Right ventricle myocardium inferior (tissue), 1 donor: ENCODE results near the gene ZNF304. TPM values are rescaled to one million over a fixed set of nuclear protein-coding genes. Genes with fewer than 3 reads are reported as not detected.

Source experiments
- ATAC-seq: fragments of 200-7000 bp; cut with Tn5 transposase; one replicate; pipeline ENCODE4 v1.9.1; 2020; ENCODE audit warnings: mild to moderate bottlenecking, moderate library complexity
- DNase-seq: peaks from one replicate; pipeline ENCODE4 v3.0.0; 2021; ENCODE audit errors: missing footprints
- intact Hi-C: fragments of 100-400 bp; cut with DNase I; formaldehyde crosslinking; loops from one replicate; pipeline ENCODE4 v1.11.0; 2022
- total RNA-seq: library from RNA; stranded (reverse); fragmentation: NEBNext Ultra II Directional; extraction: Animal tissue kit (Norgen Biotek cat#: 25700); gene quantifications from one replicate; pipeline ENCODE4 v1.2.1, GENCODE V29; 2021
- donor health status: DM: no; HTN: yes; CAD: no; lungs with severe emphysema.

Gene ZNF304
- total RNA-seq, 1 donor from 2014 or later, result 7.8 TPM

DNA sequence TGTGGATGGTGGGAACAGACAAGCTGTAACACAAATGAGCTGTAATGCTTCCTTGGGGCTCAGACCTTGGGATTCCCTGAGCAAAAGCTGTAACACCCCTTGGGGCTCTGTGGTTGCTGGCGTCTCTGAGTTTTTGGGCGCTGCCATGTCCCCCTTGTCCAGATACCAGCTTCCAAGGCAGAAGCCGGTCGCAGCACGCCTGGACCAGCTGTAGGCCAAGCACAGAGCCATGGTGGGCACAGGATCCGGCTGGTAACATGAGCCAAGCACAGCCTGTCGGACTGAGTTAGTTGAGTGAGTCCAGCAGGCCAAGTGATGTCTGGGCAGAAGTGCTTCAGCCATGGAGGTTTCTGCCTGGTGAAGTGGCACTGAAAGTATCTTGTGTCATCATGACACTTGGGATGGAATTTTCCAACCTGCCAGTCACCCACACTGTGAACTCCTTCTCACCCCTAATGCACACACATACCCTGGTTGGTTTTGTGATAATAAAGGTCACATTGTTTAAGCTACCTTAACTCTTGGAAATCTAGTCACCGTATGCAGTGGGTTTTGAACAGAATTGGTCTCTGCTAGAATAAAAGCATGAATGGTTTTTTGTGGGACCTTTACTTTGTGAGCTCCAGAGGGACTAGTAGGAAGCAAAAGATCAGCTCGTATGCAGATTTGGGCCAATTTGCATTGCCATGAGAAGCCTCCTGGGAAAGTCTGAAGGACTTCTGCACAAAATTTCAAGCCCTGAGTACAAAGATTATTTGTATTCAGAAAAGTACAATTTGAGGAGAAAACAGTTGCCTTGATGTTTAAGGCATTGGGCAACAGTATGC lies 52.9 kb downstream of the ZNF304 start:
- no peak for ATAC-seq
- DNase-seq, result no peak
- intact Hi-C loops, result no loop called here

DNA sequence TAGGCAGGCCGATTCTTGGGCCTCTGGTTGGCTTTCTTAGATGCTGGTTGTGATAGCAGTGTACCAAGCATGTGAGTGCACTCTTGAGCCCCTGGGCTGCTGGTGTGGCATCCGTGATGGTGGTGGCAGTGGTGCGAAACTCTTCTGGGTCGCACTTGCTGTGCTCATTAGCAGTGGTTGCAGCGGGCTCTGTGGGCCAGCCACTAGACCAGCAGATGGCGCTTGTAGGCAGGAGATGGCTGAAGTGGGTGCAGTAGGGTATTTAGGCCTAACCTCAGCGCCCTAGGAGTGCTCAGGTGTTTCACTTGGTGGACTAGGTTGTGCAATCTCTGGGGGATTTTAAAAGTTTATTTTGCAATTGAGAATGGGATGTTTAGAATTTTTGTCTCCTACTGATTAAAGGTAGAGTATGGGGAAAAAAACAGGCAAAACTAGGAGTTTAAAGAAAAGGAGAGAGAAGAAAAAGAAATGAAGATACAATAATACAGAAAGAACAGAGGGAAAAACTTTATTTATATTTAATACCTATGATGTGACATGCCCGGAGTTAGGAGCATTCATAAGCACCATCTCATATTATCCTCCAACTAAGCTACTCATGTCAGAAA lies 55.5 kb downstream of the ZNF304 start:
- intact Hi-C loops, result no loop called here
- DNase-seq (peak; percentile 79), ATAC-seq (peak; percentile 51)

Other genes with a start within 250 kb of the ZNF304 start
- not detected for gene USP29, start 231.3 kb upstream of the ZNF304 start, total RNA-seq
- not detected for gene ZIM3, start 206.1 kb upstream of the ZNF304 start, total RNA-seq
- not detected for gene DUXA, start 183.8 kb upstream of the ZNF304 start, total RNA-seq
- gene ZNF264, start 159.8 kb upstream of the ZNF304 start, total RNA-seq, result 16.5 TPM
- gene AURKC, start 120.2 kb upstream of the ZNF304 start, total RNA-seq, result 1.2 TPM
- 9.7 TPM for gene ZNF805, start 110.6 kb upstream of the ZNF304 start, total RNA-seq
- 27.3 TPM for gene ZNF460, start 70.8 kb upstream of the ZNF304 start, total RNA-seq
- 5.3 TPM for gene ZNF543, start 30.8 kb upstream of the ZNF304 start, total RNA-seq
- 9.7 TPM for gene TRAPPC2B, start 12.3 kb downstream of the ZNF304 start, total RNA-seq
- gene ZNF547, start 12.3 kb downstream of the ZNF304 start, total RNA-seq, result 2.4 TPM
- gene ZNF548, start 38.6 kb downstream of the ZNF304 start, total RNA-seq, result 14.7 TPM
- gene ZNF17, start 59.9 kb downstream of the ZNF304 start, total RNA-seq, result 9.4 TPM
- gene ZNF749, start 84.1 kb downstream of the ZNF304 start, total RNA-seq, result 3.2 TPM
- 3.3 TPM for gene VN1R1, start 105.9 kb downstream of the ZNF304 start, total RNA-seq
- gene ZNF772, start 126.3 kb downstream of the ZNF304 start, total RNA-seq, result 18.3 TPM
- 6.8 TPM for gene ZNF419, start 136.5 kb downstream of the ZNF304 start, total RNA-seq
- 5.0 TPM for gene ZNF773, start 148.7 kb downstream of the ZNF304 start, total RNA-seq
- gene ZNF549, start 176.1 kb downstream of the ZNF304 start, total RNA-seq, result 3.6 TPM
- gene ZNF550, start 208.6 kb downstream of the ZNF304 start, total RNA-seq, result 9.5 TPM
- gene ZNF416, start 227.6 kb downstream of the ZNF304 start, total RNA-seq, result 4.3 TPM
- 3.3 TPM for gene ZIK1, start 232.9 kb downstream of the ZNF304 start, total RNA-seq
- gene ZNF530, start 248.6 kb downstream of the ZNF304 start, total RNA-seq, result 3.8 TPM